A673 (cell line): ENCODE data around the gene EXOSC2. TPM values are rescaled to one million over a fixed set of nuclear protein-coding genes. Genes with fewer than 3 reads are reported as not detected.

Experiments
- BruUV-seq: library from RNA; stranded (reverse); fragments of 400-500 nt; replicated peaks from 2 replicates; lab custom pipeline; 2021; lab: Mats Ljungman, UMichigan
- CTCF ChIA-PET: fragments of 300-600 bp; sonication (Branson Sonifier 250); formaldehyde crosslinking; loops from one replicate; lab custom pipeline; 2022; ENCODE audit warnings: antibody characterized with exemption; lab: Charles Lee
- POLR2A ChIA-PET: fragments of 300-600 bp; sonication (Branson Sonifier 250); formaldehyde crosslinking; loops from one replicate; lab custom pipeline; 2022; ENCODE audit warnings: antibody characterized with exemption; ENCODE audit not compliant: low non-redundant PET; lab: Charles Lee
- DNase-seq: peaks from one replicate; pipeline ENCODE4 v3.0.0-alpha.2; 2015; ENCODE audit warnings: low spot score
- H3K27ac ChIP-seq: fragments of 200-600 bp; sonication (generic); 2 replicates; pipeline ENCODE4 v1.5.1; 2016; ENCODE audit warnings: mixed run types, low read depth, mild to moderate bottlenecking, mixed read lengths, antibody characterized with exemption, low read length; ENCODE audit not compliant: poor library complexity, severe bottlenecking
- H3K27me3 ChIP-seq: fragments of 200-600 bp; sonication (generic); replicated peaks from 2 replicates; pipeline ENCODE4 v1.6.1; 2017; ENCODE audit warnings: mixed run types, low read depth, mild to moderate bottlenecking, mixed read lengths, antibody characterized with exemption, low read length; ENCODE audit not compliant: insufficient read depth, poor library complexity
- H3K36me3 ChIP-seq: fragments of 200-600 bp; sonication (generic); 2 replicates; pipeline ENCODE4 v1.6.1; 2016; ENCODE audit warnings: mixed run types, mild to moderate bottlenecking, mixed read lengths, antibody characterized with exemption, low read length; ENCODE audit not compliant: insufficient read depth, poor library complexity, severe bottlenecking
- H3K4me1 ChIP-seq: fragments of 200-600 bp; sonication (generic); 2 replicates; pipeline ENCODE4 v1.6.1; 2017; ENCODE audit warnings: mixed run types, mild to moderate bottlenecking, mixed read lengths, antibody characterized with exemption, low read length; ENCODE audit not compliant: insufficient read depth, poor library complexity, severe bottlenecking
- H3K4me3 ChIP-seq: fragments of 200-600 bp; sonication (generic); 2 replicates; pipeline ENCODE4 v1.5.1; 2016; ENCODE audit warnings: low read depth, mixed run types, mild to moderate bottlenecking, mixed read lengths, low read length; ENCODE audit not compliant: poor library complexity, severe bottlenecking
- H3K9me3 ChIP-seq: fragments of 200-600 bp; sonication (generic); 2 replicates; pipeline ENCODE4 v1.6.1; 2016; ENCODE audit warnings: mixed run types, low read depth, mild to moderate bottlenecking, mixed read lengths, antibody characterized with exemption, low read length; ENCODE audit not compliant: poor library complexity, severe bottlenecking
- EZH2 ChIP-seq: fragments of 200-600 bp; sonication (generic); IDR thresholded peaks from 2 replicates; pipeline ENCODE4 v1.6.1; 2017; ENCODE audit warnings: borderline replicate concordance, low read depth, mild to moderate bottlenecking, mixed read lengths, antibody characterized with exemption, low read length; ENCODE audit not compliant: poor library complexity, severe bottlenecking
- intact Hi-C: fragments of 100-400 bp; cut with micrococcal nuclease; formaldehyde crosslinking; loops from one replicate; pipeline ENCODE4 v1.10.0; 2022; ENCODE audit not compliant: unreplicated experiment
- total RNA-seq: library from RNA; stranded (reverse); gene quantifications from 2 replicates; pipeline ENCODE4 v1.2.3, GENCODE V29; 2021
- TF ChIP-seq, protein P1 (sequence below): fragments of 300-800, 200-600 bp; sonication (generic); conservative IDR thresholded peaks from 2 replicates; pipeline ENCODE4 v1.5.1; 2017; ENCODE audit warnings: low read depth, mild to moderate bottlenecking, antibody characterized with exemption, low read length, moderate library complexity, mixed read lengths

EXOSC2 gene
- total RNA-seq, 1 experiment from 2014 or later = 109 TPM

DNA sequence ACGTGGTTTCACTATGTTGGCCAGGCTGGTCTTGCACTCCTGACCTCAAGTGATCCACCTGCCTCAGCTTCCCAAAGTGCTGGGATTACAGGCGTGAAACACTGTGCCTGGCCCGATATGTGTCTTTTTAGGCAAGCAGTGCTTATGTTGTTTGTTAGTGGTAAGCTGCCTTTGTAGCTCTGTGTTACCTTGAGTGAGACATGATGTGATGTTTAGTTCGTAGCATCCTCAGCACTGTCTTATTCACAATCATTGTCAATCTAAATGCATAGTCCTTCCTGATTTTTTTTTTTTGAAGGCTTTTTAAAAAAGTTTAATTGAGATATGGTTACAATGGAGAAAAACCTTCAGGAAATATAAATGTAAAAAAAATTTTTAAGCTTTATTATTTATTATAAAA is 45.5 kb downstream of the EXOSC2 start:
- intact Hi-C loops = no loop called here
- Histone ChIP-seq H3K4me3 (no peak overlapping the region), H3K4me1 (no peaks in the 10 kb centered on the region), H3K27ac (no peak overlapping the region), H3K36me3 (no peaks in the 10 kb centered on the region), H3K27me3 (no peaks in the 10 kb centered on the region), H3K9me3 (no peaks in the 10 kb centered on the region)
- no peak for DNase-seq
- ChIA-PET CTCF (no interaction called here), POLR2A (no interaction called here)
- TF ChIP-seq, protein P1, sequence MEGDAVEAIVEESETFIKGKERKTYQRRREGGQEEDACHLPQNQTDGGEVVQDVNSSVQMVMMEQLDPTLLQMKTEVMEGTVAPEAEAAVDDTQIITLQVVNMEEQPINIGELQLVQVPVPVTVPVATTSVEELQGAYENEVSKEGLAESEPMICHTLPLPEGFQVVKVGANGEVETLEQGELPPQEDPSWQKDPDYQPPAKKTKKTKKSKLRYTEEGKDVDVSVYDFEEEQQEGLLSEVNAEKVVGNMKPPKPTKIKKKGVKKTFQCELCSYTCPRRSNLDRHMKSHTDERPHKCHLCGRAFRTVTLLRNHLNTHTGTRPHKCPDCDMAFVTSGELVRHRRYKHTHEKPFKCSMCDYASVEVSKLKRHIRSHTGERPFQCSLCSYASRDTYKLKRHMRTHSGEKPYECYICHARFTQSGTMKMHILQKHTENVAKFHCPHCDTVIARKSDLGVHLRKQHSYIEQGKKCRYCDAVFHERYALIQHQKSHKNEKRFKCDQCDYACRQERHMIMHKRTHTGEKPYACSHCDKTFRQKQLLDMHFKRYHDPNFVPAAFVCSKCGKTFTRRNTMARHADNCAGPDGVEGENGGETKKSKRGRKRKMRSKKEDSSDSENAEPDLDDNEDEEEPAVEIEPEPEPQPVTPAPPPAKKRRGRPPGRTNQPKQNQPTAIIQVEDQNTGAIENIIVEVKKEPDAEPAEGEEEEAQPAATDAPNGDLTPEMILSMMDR = no peak
- no peak for TF ChIP-seq EZH2
- no TSS peak for BruUV-seq

DNA sequence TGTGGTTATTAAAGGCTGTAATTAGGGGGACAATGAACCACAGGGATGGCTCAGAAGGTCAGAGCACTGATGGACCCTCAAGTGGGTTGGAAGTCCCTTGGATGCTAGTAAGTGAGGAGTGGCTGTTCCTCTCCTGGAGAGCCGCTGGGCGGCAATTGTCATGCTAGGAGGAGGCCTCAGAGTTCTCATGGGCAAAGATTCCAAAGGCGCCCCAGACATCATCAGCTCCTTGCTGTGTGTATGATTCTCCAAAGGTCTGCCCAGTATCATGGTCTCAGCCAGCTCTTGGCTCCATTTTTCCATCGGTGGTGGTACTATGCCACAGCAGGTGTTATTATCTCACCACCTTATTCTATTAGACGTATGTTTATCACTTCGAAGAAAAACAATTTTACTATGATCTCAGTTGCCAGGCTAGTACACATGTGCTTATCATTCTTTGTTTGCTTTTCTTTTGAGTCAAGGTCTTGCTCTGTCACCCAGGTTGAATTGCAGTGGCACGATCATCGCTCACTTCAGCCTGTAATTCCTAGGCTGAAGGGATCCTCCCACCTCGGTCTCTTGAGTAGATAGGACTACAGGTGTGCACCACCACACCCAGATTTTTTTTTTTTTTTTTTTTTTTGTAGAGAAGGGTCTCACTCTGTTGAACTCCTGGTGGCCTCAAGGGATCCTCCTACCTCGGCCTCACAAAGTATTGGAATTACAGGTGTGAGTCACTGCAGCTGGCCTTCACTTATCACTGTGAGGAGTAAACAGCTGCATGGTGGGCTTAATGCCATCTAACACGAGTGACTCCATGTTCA is 46.8 kb downstream of the EXOSC2 start:
- Histone ChIP-seq H3K4me3 (no peak overlapping the region), H3K27ac (no peak overlapping the region), H3K36me3 (no peaks in the 10 kb centered on the region), H3K9me3 (no peaks in the 10 kb centered on the region), H3K4me1 (peaks cover 1% of the 10 kb centered on the region), H3K27me3 (no peaks in the 10 kb centered on the region)
- no TSS peak for BruUV-seq
- intact Hi-C loops = no loop called here
- POLR2A ChIA-PET = no interaction called here
- no peak for TF ChIP-seq EZH2
- TF ChIP-seq, protein P1 = no peak
- CTCF ChIA-PET = no interaction called here
- DNase-seq = no peak

DNA sequence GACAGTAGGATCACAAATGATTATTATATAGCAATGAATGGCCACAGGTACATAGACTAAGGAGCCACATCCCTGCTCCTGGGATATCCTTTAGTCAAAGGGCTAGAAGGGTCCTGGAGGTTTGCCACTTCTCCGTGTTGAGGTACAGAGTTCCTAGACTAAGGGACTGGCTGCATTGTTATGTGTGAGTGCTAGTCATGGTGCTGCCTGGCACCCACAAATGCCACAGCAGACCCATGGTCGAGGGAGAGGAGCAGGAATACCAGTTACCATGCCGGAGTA is 47.4 kb downstream of the EXOSC2 start:
- peaks cover 7% of the 10 kb centered on the region for H3K4me1 ChIP-seq
- CTCF ChIA-PET = no interaction called here
- no peak for TF ChIP-seq EZH2
- TF ChIP-seq, protein P1 = no peak
- no peaks in the 10 kb centered on the region for H3K9me3 ChIP-seq
- DNase-seq = no peak
- BruUV-seq = no TSS peak
- intact Hi-C loops = no loop called here
- H3K4me3 ChIP-seq = no peak overlapping the region
- no peak overlapping the region for H3K27ac ChIP-seq
- no peaks in the 10 kb centered on the region for H3K36me3 ChIP-seq
- no peaks in the 10 kb centered on the region for H3K27me3 ChIP-seq
- POLR2A ChIA-PET = no interaction called here
